IPS DF 19.7 (cell line): Measurements from ENCODE around the gene GTF3C1.

Source experiments
- DNase-seq: peaks from one replicate; pipeline ENCODE4 v3.0.0-alpha.2; 2013; ENCODE audit warnings: low read depth, low spot score

Gene GTF3C1

GRCh38 chr16:27428026-27428785 lies 121.5 kb downstream of the GTF3C1 start:
- no peak for DNase-seq

GRCh38 chr16:27427538-27427937 lies 122.2 kb downstream of the GTF3C1 start:
- DNase-seq: no peak

GRCh38 chr16:27426423-27427408 lies 123.0 kb downstream of the GTF3C1 start:
- peak; percentile 12 for DNase-seq

GRCh38 chr16:27425961-27426360 lies 123.8 kb downstream of the GTF3C1 start:
- DNase-seq: no peak

GRCh38 chr16:27424772-27425498 lies 124.8 kb downstream of the GTF3C1 start:
- no peak for DNase-seq

GRCh38 chr16:27421961-27422740 lies 127.6 kb downstream of the GTF3C1 start:
- DNase-seq: no peak

- DNase-seq: no peak
Measured at GRCh38 chr16:27417047-27417671, 132.6 kb downstream of the GTF3C1 start.

GRCh38 chr16:27414788-27415431 lies 134.8 kb downstream of the GTF3C1 start:
- DNase-seq: no peak

- DNase-seq: no peak
Measured at GRCh38 chr16:27413956-27414355, 135.8 kb downstream of the GTF3C1 start.

- DNase-seq: no peak
Measured at GRCh38 chr16:27410761-27411160, 139.0 kb downstream of the GTF3C1 start.
